HL-60 (cell line): ENCODE measurements around the gene TMED9.
"Not testable (repeated sequence)": the region's sequence is repeated elsewhere in the genome, so short reads cannot be mapped to it uniquely, and the experiment has no call there.

Source experiments
- DNase-seq, 2 experiments: peaks; one replicate each; pipeline ENCODE4 v3.0.0-alpha.2; 2010 to 2020; ENCODE audit warnings: low read depth in 1 of 2, low spot score in 1 of 2
- H3K27ac ChIP-seq: fragments of 250-450 bp; sonication (Bioruptor Pico); replicated peaks from 2 replicates; pipeline ENCODE4 v1.5.1; 2020; ENCODE audit warnings: mild to moderate bottlenecking, moderate library complexity
- H3K27me3 ChIP-seq: fragments of 250-450 bp; sonication (Bioruptor Pico); 2 replicates; pipeline ENCODE4 v1.5.1; 2021; ENCODE audit warnings: mild to moderate bottlenecking, moderate library complexity; ENCODE audit not compliant: insufficient read depth, poor library complexity, severe bottlenecking
- H3K4me3 ChIP-seq: replicated peaks from 2 replicates; pipeline ENCODE4 v1.5.1; 2011; ENCODE audit warnings: mild to moderate bottlenecking, control low read depth, low read length; ENCODE audit not compliant: insufficient read depth
- GABPA ChIP-seq: IDR thresholded peaks from 2 replicates; pipeline ENCODE4 v1.6.1; 2012; ENCODE audit warnings: low read depth
- POLR2AphosphoS5 ChIP-seq: IDR thresholded peaks from 2 replicates; pipeline ENCODE4 v1.6.1; 2012; ENCODE audit warnings: low read depth
- SPI1 ChIP-seq: IDR thresholded peaks from 2 replicates; pipeline ENCODE4 v1.6.1; 2012; ENCODE audit warnings: low read depth, mild to moderate bottlenecking, borderline replicate concordance
- TF ChIP-seq, protein P1 (sequence below): IDR thresholded peaks from one replicate; pipeline ENCODE4 v1.5.1; 2011; ENCODE audit warnings: low read length, control low read depth, inconsistent platforms; ENCODE audit not compliant: insufficient read depth
- TF ChIP-seq, protein P2 (sequence below): IDR thresholded peaks from 2 replicates; pipeline ENCODE4 v1.6.1; 2012; ENCODE audit warnings: low read depth; ENCODE audit not compliant: insufficient replicate concordance

The TMED9 gene

DNA sequence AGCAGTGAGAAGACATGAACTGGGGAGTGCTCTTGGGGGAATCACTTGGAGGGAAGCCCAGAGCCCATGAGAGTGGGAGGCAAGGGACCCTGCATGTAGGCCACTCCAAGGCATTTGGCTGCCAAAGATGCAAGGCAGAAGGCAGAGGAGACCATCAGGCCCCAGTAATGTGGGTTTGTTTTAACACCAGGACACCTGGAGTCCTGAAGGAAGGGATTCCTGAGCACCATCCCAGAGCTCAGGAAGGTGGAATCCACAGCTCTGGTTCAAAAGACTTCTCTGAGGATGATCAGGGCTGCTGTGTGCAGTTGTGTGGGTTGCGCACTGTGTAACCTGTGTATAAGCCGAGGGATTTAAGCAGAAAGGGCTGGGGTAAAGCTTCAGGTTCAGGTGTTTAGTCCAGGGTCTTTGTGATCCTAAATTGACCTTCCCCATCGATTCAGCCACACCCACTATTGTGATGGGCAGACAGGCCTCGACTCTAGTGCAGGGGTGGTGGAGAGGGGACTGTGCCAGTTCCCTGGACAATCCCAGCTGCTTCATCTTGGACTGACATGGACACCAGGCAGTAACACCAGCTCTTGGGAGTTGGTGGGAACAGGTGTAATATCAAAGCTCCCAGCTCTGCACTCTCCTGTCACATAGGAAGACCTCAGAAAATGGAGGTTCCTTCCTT lies 18.9 kb downstream of the TMED9 start:
- no peaks in the 10 kb centered on the region for H3K27me3 ChIP-seq
- no peak for DNase-seq
- H3K4me3 ChIP-seq = no peak overlapping the region
- H3K27ac ChIP-seq = no peak overlapping the region
- TF ChIP-seq POLR2AphosphoS5 (no peak; the same call in 1 of the 2 replicates), GABPA (no peak), SPI1 (no peak)
- TF ChIP-seq, protein P1, sequence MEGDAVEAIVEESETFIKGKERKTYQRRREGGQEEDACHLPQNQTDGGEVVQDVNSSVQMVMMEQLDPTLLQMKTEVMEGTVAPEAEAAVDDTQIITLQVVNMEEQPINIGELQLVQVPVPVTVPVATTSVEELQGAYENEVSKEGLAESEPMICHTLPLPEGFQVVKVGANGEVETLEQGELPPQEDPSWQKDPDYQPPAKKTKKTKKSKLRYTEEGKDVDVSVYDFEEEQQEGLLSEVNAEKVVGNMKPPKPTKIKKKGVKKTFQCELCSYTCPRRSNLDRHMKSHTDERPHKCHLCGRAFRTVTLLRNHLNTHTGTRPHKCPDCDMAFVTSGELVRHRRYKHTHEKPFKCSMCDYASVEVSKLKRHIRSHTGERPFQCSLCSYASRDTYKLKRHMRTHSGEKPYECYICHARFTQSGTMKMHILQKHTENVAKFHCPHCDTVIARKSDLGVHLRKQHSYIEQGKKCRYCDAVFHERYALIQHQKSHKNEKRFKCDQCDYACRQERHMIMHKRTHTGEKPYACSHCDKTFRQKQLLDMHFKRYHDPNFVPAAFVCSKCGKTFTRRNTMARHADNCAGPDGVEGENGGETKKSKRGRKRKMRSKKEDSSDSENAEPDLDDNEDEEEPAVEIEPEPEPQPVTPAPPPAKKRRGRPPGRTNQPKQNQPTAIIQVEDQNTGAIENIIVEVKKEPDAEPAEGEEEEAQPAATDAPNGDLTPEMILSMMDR = no peak
- TF ChIP-seq, protein P2, sequence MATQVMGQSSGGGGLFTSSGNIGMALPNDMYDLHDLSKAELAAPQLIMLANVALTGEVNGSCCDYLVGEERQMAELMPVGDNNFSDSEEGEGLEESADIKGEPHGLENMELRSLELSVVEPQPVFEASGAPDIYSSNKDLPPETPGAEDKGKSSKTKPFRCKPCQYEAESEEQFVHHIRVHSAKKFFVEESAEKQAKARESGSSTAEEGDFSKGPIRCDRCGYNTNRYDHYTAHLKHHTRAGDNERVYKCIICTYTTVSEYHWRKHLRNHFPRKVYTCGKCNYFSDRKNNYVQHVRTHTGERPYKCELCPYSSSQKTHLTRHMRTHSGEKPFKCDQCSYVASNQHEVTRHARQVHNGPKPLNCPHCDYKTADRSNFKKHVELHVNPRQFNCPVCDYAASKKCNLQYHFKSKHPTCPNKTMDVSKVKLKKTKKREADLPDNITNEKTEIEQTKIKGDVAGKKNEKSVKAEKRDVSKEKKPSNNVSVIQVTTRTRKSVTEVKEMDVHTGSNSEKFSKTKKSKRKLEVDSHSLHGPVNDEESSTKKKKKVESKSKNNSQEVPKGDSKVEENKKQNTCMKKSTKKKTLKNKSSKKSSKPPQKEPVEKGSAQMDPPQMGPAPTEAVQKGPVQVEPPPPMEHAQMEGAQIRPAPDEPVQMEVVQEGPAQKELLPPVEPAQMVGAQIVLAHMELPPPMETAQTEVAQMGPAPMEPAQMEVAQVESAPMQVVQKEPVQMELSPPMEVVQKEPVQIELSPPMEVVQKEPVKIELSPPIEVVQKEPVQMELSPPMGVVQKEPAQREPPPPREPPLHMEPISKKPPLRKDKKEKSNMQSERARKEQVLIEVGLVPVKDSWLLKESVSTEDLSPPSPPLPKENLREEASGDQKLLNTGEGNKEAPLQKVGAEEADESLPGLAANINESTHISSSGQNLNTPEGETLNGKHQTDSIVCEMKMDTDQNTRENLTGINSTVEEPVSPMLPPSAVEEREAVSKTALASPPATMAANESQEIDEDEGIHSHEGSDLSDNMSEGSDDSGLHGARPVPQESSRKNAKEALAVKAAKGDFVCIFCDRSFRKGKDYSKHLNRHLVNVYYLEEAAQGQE = no peak

DNA sequence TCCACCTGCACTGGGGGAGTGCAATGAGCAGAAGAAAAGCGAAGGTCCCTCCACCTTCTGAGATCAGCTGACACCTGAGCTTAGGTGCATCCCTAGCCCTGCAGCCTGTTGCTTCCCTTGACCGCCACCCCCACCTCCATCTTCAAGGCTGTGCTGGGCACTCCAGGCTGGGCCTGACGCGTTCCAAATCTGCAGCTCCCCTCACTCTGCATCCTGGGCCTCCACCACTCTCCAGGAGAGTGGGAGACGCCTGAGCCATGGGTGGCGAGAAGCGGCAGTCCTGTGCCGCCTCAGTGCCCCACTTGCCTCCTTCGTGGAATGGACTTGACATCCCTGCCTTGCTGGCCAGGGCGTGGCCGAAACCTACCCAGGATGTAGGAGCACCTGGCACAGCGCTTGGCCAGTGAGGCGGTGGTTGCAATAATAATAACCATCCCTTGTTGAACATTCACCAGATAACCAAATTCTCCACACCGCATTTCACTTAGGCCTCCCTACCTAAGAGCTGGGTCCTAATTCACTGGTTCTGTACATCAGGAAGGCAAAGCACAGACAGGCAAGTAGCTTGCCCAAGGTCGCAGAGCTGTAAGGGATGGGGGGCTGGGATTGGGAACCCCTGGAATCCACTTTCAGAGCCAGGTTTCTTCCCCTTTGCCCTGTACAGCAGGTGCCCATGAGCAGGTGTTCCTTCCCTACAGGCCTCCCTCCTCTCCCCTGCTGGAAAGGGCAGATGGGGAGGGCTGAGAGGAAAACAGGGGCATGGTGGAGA lies 19.6 kb downstream of the TMED9 start:
- no peak for DNase-seq
- no peak overlapping the region for H3K4me3 ChIP-seq
- H3K27ac ChIP-seq = no peak overlapping the region
- H3K27me3 ChIP-seq = no peaks in the 10 kb centered on the region
- no peak for TF ChIP-seq SPI1
- TF ChIP-seq POLR2AphosphoS5 = 0 out of 2 replicates have a peak, but pooled peaks have one; percentile 11

DNA sequence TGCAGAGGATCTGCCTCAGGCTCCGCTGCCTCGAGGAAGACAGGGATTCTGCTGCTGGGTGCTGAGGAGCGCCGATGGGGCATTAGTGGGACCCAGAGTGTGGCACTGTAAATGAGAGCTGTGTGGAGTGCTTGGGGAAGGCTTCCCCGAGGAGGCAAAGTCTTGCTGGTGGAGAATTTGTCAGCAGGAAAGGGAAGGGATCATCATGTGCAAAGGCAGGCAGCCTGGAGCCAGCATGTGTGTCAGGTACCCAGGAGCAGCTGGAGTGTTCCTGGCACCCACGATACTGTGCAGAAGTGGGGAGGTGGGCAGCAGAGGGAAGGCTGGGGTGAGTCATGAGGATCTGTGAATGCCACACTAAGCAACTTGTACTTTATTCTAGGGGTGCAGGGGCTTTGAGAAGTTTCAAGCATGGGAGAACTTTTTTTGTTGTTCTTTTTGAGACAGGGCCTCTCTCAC lies 20.2 kb downstream of the TMED9 start:
- Histone ChIP-seq H3K27ac (no peak overlapping the region), H3K27me3 (no peaks in the 10 kb centered on the region), H3K4me3 (no peak overlapping the region)
- DNase-seq = no peak
- TF ChIP-seq GABPA (no peak), SPI1 (no peak), POLR2AphosphoS5 (no peak)
- TF ChIP-seq, protein P2 = no peak
- TF ChIP-seq, protein P1 = no peak

DNA sequence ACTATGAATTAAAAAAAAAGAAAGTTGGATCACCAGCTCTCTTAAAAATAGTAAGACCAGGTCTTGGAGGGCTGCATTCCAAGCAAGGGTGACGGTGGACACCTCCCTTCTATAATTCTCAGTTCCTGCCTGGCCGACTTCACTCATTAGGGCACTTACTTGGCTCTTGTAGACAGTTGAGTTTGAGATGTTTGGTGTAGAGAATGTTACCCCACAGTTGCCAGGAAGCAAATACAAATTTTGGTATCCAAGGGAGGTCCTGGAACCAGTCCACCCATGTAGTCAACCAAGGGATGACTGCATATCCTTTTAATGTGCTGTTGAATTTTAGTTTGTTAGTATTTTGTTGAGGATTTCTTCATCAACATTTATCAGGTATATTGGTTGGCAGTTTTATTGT lies 28.6 kb downstream of the TMED9 start:
- TF ChIP-seq SPI1 = no peak
- Histone ChIP-seq H3K27ac (no peak overlapping the region), H3K4me3 (no peak overlapping the region), H3K27me3 (no peaks in the 10 kb centered on the region)
- DNase-seq = no peak

DNA sequence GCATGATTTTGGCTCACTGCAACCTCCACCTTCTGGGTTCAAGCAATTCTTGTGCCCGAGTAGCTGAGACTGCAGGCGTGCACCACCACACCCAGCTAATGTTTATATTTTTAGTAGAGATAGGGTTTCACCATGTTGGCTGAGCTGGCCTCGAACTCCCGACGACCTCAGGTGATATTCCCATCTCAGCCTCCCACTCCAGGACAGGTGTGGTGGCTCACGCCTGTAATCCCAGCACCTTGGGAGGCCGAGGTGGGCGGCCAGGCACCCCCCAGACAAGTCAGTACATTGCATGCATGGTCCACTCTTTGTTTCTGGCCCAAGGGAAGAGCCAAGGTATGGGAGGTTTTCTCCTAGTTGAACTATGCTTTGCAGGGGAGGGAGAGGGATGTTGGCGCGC lies 32.2 kb downstream of the TMED9 start:
- not testable (repeated sequence) for H3K4me3 ChIP-seq, H3K27me3 ChIP-seq, H3K27ac ChIP-seq, DNase-seq

DNA sequence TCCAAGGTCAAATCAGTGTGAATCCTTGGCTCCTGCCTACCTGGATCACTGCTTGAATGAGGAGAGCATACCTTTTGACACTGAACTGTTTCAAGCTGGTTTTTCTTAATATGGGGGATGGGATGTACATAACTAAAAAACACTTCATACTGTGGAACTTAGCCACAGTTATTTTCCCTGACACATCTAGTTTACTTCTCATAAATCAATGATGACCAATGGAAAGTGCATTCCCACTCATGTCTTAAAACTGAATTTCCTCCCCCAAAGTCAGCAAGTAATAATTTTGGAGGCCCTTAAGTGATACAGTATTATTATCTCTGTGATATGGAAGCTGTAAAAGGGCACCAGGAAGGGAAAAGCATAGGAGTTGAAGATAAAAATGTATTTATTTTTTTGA lies 38.2 kb downstream of the TMED9 start:
- H3K27me3 ChIP-seq, H3K4me3 ChIP-seq, DNase-seq, H3K27ac ChIP-seq: not testable (repeated sequence)

DNA sequence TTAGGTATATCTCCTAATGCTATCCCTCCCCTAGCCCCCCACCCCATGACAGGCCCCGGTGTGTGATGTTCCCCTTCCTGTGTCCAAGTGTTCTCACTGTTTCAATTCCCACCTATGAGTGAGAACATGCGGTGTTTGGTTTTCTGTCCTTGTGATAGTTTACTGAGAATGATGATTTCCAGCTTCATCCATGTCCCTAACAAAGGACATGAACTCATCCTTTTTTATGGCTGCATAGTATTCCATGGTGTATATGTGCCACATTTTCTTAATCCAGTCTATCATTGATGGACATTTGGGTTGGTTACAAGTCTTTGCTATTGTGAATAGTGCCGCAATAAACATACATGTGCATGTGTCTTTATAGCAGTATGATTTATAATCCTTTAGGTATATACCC lies 42.9 kb downstream of the TMED9 start:
- not testable (repeated sequence) for H3K27me3 ChIP-seq, H3K4me3 ChIP-seq, DNase-seq, H3K27ac ChIP-seq

DNA sequence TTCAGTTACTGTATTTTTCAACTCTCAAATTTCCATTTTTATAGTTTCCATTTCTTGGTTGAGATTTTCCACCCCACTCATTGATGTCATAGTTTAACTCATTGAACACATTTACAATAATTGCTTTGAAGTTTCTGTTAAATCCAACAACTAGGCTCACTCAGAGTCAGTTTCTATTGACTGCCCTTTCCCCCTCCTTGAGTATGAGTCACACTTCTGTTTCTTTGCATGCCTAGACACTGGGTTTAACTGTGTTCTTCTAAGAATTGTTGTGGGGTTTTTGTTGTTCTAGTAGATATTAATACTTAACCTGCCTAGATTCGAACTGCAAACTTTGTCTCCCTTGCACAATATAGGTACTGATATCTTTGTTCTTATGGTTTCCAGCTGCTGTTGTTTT lies 53.5 kb downstream of the TMED9 start:
- not testable (repeated sequence) for DNase-seq, H3K27me3 ChIP-seq, H3K4me3 ChIP-seq, H3K27ac ChIP-seq
